IPS-15b (cell line): ENCODE data around the gene CPO.

Source experiments
- H3K27me3 ChIP-seq: one replicate; pipeline ENCODE4 v1.6.1; 2013; ENCODE audit warnings: low read length; ENCODE audit not compliant: control insufficient read depth, insufficient read depth
- H3K36me3 ChIP-seq: one replicate; pipeline ENCODE4 v1.6.1; 2013; ENCODE audit warnings: low read length; ENCODE audit not compliant: control insufficient read depth, insufficient read depth
- H3K4me1 ChIP-seq: one replicate; pipeline ENCODE4 v1.6.1; 2013; ENCODE audit warnings: mild to moderate bottlenecking, low read length; ENCODE audit not compliant: control insufficient read depth, insufficient read depth
- H3K4me3 ChIP-seq: one replicate; pipeline ENCODE4 v1.5.1; 2013; ENCODE audit warnings: low read depth, low read length
- H3K9ac ChIP-seq: one replicate; pipeline ENCODE4 v1.6.1; 2013; ENCODE audit warnings: low read depth, mild to moderate bottlenecking, low read length
- H3K9me3 ChIP-seq: one replicate; pipeline ENCODE4 v1.6.1; 2013; ENCODE audit warnings: mild to moderate bottlenecking, low read length; ENCODE audit not compliant: control insufficient read depth, insufficient read depth

The CPO gene

GRCh38 chr2:206979365-206979764 lies 40.0 kb downstream of the CPO start:
- Histone ChIP-seq H3K27me3 (no peaks in the 10 kb centered on the region), H3K4me3 (no peak overlapping the region), H3K4me1 (peaks cover 20% of the 10 kb centered on the region), H3K36me3 (no peaks in the 10 kb centered on the region), H3K9ac (no peak overlapping the region), H3K9me3 (no peaks in the 10 kb centered on the region)

- Histone ChIP-seq H3K4me1 (peaks cover 22% of the 10 kb centered on the region), H3K9ac (no peak overlapping the region), H3K36me3 (no peaks in the 10 kb centered on the region), H3K27me3 (no peaks in the 10 kb centered on the region), H3K9me3 (no peaks in the 10 kb centered on the region), H3K4me3 (no peak overlapping the region)
These were observed 40.6 kb downstream of the CPO start for GRCh38 chr2:206979922-206980321.

GRCh38 chr2:206980413-206980812 lies 41.1 kb downstream of the CPO start:
- Histone ChIP-seq H3K9me3 (no peaks in the 10 kb centered on the region), H3K27me3 (no peaks in the 10 kb centered on the region), H3K4me3 (no peak overlapping the region), H3K4me1 (peaks cover 22% of the 10 kb centered on the region), H3K36me3 (no peaks in the 10 kb centered on the region), H3K9ac (no peak overlapping the region)

- no peaks in the 10 kb centered on the region for H3K36me3 ChIP-seq
- H3K27me3 ChIP-seq: no peaks in the 10 kb centered on the region
- H3K9me3 ChIP-seq: no peaks in the 10 kb centered on the region
- peaks cover 22% of the 10 kb centered on the region for H3K4me1 ChIP-seq
- H3K9ac ChIP-seq: no peak overlapping the region
- no peak overlapping the region for H3K4me3 ChIP-seq
These were observed 41.9 kb downstream of the CPO start for GRCh38 chr2:206981086-206981674.

- no peak overlapping the region for H3K9ac ChIP-seq
- H3K4me1 ChIP-seq: peaks cover 22% of the 10 kb centered on the region
- H3K4me3 ChIP-seq: no peak overlapping the region
- no peaks in the 10 kb centered on the region for H3K27me3 ChIP-seq
- H3K9me3 ChIP-seq: no peaks in the 10 kb centered on the region
- no peaks in the 10 kb centered on the region for H3K36me3 ChIP-seq
These were observed 42.5 kb downstream of the CPO start for GRCh38 chr2:206981739-206982340.

- peaks cover 22% of the 10 kb centered on the region for H3K4me1 ChIP-seq
- no peak overlapping the region for H3K9ac ChIP-seq
- no peaks in the 10 kb centered on the region for H3K27me3 ChIP-seq
- H3K4me3 ChIP-seq: no peak overlapping the region
- H3K36me3 ChIP-seq: no peaks in the 10 kb centered on the region
- no peaks in the 10 kb centered on the region for H3K9me3 ChIP-seq
These were observed 43.1 kb downstream of the CPO start for GRCh38 chr2:206982360-206982955.

GRCh38 chr2:206983161-206983859 lies 44.0 kb downstream of the CPO start:
- Histone ChIP-seq H3K9me3 (no peaks in the 10 kb centered on the region), H3K4me3 (no peak overlapping the region), H3K36me3 (no peaks in the 10 kb centered on the region), H3K27me3 (no peaks in the 10 kb centered on the region), H3K4me1 (peaks cover 22% of the 10 kb centered on the region), H3K9ac (no peak overlapping the region)

GRCh38 chr2:206984206-206984605 lies 44.9 kb downstream of the CPO start:
- Histone ChIP-seq H3K4me3 (no peak overlapping the region), H3K36me3 (no peaks in the 10 kb centered on the region), H3K27me3 (no peaks in the 10 kb centered on the region), H3K9me3 (no peaks in the 10 kb centered on the region), H3K9ac (no peak overlapping the region), H3K4me1 (peaks cover 22% of the 10 kb centered on the region)

- H3K4me1 ChIP-seq: peaks cover 21% of the 10 kb centered on the region
- H3K27me3 ChIP-seq: no peaks in the 10 kb centered on the region
- no peak overlapping the region for H3K9ac ChIP-seq
- H3K36me3 ChIP-seq: no peaks in the 10 kb centered on the region
- no peaks in the 10 kb centered on the region for H3K9me3 ChIP-seq
- no peak overlapping the region for H3K4me3 ChIP-seq
These were observed 47.6 kb downstream of the CPO start for GRCh38 chr2:206986943-206987342.

GRCh38 chr2:206987810-206988209 lies 48.5 kb downstream of the CPO start:
- Histone ChIP-seq H3K4me3 (no peak overlapping the region), H3K27me3 (no peaks in the 10 kb centered on the region), H3K4me1 (peaks cover 15% of the 10 kb centered on the region), H3K9ac (no peak overlapping the region), H3K36me3 (no peaks in the 10 kb centered on the region), H3K9me3 (no peaks in the 10 kb centered on the region)

- Histone ChIP-seq H3K9ac (no peak overlapping the region), H3K36me3 (no peaks in the 10 kb centered on the region), H3K9me3 (no peaks in the 10 kb centered on the region), H3K4me3 (no peak overlapping the region), H3K27me3 (no peaks in the 10 kb centered on the region), H3K4me1 (peaks cover 6% of the 10 kb centered on the region)
These were observed 49.6 kb downstream of the CPO start for GRCh38 chr2:206988884-206989283.

- H3K9ac ChIP-seq: no peak overlapping the region
- H3K4me1 ChIP-seq: peaks cover 3% of the 10 kb centered on the region
- H3K27me3 ChIP-seq: no peaks in the 10 kb centered on the region
- no peaks in the 10 kb centered on the region for H3K9me3 ChIP-seq
- no peak overlapping the region for H3K4me3 ChIP-seq
- H3K36me3 ChIP-seq: no peaks in the 10 kb centered on the region
These were observed 50.0 kb downstream of the CPO start for GRCh38 chr2:206989311-206989710.
